HG03139 (cell line): ENCODE data around the gene ARL13B.
"Not testable (repeated sequence)": the region's sequence is repeated elsewhere in the genome, so short reads cannot be mapped to it uniquely, and the experiment has no call there.

Experiments used
- ATAC-seq: cut with Tn5 transposase; IDR thresholded peaks from one replicate; pipeline ENCODE4 v1.9.1; 2021; ENCODE audit not compliant: unreplicated experiment

The ARL13B gene

DNA sequence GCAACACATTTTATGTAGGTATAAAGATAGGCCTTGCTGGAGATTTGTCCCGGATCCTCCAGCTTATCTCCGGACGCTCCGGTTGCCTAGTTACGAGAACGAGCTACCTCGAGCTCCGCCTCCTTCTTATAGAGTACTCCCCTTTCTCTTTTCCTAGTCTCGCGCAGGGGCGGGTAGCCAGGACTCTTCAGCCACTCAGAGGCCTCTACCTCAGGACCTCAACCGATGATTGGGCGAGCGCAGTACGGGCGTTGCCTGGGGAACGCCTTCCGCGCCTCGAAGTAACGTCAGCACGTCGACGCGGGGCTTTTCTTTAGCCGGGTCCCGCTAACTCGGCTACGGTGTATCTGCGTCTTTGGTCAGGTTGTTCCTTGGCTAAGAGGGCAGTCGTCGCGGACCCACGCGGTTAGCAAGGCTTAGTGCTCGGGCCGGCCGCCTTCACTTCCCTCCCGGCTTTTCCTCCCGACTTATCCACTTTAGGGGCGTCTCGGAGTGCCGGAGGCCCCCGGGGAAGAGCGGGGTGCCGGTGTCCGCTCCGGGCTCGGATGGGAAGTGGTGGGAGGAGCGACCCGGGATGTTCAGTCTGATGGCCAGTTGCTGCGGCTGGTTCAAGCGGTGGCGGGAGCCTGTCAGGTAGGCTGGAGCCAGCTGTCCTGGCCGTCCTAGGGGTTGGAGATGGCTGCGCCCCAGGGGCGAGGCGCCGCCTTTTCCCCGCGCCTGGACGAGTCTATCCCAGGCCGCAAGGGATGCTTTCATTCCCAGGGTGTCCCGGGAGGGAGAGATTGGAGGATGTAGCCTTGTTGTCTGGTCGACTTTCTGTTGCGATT, at the start of gene ARL13B:
Gene ARL13B (plus strand): TSS at position 306 of the 827 bp plus-strand sequence. CDS start 269 bp downstream, at position 575.
- ATAC-seq: peak; percentile 100

DNA sequence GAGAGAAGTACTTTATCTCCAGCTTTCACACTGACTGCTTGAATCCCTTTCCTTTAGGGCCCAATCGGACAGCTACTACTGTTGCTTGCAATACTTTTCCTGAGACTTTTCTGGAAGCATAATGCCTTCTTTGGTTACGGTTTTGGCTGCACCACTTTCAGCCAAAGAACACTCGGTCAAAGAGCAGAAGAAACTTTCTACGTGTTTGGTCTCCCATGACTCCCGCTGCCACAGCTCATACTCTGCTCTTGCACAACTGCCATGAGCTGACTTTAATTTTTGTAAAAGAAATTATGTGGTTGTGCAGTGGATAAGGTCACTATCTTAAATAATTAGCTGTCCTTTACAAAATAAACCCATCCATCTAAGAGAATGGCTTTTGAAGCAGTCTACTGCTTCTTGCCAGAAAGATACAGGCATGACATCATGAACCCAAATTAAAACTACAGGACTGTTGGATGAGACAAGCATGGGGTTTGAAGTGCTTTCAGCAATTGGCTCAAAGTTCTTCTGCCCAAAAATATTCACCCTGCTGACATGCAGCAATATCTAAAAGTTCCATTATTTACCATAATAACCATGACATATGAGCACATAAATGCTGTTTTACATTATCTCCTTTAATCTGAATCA, 48.2 kb upstream of the ARL13B start:
- no peak for ATAC-seq

DNA sequence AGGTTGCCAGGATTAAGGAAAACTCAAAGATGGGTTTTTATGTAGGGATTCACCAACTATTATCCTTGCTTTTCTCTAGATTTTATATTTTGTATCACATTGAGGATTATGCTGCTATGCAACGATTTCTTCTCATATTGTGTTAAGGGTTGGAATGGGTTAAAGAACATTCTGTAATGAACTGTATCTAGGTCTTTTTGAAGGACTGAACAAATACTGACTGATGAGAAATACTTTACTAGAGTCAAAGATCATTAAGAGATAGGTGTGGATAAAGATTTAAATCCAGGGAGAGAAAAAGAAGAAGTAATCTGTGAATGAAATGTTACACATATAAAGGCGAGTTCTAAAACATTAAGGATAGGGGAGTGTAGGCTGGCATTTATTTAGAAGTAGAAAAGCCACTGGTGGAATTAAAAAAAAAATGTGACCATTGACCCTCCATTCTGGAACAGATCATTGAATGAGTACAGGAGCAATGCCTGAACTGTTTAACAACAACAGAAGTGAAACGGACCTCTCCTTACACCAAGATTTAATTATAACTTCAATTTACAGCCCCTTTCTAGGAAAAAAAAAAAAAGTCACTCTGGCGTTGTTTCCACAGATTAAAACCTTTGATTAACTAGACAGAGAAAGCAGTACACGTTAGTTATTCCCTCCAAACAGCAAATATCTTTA, 45.4 kb upstream of the ARL13B start:
- no peak for ATAC-seq

DNA sequence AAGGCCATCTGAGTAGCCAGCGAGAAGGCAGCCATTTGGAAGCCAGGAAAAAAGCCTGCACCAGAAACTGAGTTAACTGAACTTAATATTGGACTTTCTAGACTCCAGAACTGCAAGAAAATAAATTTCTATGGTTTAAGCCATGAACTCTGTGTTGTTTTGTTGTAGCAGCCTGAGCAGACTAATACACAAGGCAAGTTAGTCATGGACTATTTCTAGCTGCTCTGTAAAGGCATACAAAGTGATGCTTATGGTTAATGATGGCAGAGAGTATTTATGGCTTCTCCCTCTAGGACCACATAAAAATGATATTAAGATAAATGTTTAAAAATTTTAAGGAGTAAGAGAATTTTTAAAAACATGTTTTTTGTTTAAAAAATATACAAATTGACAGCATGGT, 43.4 kb upstream of the ARL13B start:
- no peak for ATAC-seq

DNA sequence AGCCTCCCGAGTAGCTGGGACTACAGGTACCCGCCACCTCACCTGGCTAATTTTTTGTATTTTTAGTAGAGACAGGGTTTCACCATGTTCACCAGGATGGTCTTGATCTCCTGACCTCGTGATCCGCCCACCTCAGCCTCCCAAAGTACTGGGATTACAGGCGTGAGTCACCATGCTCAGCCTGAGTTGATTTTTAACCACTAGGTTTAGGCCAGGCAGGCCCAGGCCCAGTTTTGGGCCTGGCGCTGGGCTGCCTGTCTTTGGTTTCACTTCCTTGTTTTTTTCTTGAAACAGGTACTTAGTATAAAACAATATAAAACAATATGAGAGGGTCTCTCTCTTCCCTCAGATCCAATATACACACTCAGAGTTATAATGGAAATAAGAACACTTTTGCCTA, 42.5 kb upstream of the ARL13B start:
- not testable (repeated sequence) for ATAC-seq

DNA sequence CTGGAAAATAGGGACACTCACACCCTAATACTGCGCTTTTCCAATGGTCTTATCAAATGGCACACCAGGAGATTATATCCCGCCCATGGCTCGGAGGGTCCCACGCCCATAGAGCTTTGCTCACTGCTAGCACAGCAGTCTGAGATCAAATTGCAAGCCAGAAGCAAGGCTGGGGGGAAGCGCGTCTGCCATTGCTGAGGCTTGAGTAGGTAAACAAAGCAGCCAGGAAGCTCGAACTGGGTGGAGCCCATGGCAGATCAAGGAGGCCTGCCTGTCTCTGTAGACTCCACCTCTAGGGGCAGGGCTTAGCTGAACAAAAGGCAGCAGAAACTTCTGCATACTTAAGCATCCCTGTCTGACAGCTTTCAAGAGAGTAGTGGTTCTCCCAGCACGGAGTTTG, 30.0 kb upstream of the ARL13B start:
- not testable (repeated sequence) for ATAC-seq

DNA sequence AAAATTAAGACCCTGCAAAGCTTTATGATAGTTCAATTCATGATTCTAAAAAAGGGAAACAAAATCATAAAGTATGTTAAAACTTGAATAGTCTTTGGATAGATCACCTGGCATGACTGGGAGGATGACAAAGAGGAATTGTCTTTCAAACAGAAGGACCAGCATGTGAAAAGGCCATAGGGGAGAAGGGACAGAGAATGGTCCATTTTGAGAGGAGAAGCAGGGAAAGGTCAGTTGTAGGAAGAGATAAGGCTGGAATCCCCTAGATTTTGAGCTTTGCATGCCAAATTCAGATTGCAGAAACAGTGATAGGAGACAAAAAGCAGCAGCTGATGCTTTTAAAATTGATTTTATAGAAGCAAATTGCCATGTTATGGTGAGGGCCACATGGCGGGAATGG, 18.9 kb upstream of the ARL13B start:
- ATAC-seq: no peak

DNA sequence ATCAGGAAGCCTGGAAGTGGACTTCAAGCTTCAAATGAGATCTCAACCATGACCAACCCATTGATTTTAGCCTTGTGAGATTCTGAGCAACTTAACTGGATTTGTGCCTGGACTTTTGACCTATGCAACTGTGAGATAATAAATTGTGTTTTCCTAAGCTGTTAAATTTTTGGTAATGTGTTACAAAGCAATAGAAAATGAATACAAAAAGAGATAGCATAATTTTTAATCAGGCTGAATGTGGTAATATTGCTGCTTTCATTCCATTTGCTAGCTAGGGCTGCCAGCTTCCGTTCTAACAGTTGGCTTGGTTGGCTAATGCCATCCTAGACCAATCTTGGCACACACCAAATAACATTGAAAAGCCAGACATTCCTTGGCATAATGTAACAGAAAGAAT, 18.5 kb upstream of the ARL13B start:
- ATAC-seq: no peak

DNA sequence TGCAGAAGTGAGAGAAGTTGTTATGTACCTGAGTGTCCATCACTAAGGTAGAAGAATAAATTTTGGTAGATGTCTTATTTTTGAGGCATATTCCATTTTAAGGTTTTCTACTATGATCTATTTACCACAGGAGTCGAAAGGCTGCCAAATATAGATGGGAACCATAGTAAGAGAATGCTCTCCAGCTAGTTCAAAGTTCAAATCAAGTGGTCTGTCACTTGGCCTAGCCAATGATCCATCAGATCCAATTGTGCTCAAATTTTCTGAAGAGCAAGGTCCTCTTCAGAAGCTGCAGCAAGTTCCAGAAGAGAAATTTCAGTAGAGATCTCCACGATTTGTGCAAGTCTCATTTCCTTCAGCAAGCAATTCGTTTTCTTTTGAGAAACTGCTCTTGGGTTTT, 17.2 kb upstream of the ARL13B start:
- no peak for ATAC-seq

DNA sequence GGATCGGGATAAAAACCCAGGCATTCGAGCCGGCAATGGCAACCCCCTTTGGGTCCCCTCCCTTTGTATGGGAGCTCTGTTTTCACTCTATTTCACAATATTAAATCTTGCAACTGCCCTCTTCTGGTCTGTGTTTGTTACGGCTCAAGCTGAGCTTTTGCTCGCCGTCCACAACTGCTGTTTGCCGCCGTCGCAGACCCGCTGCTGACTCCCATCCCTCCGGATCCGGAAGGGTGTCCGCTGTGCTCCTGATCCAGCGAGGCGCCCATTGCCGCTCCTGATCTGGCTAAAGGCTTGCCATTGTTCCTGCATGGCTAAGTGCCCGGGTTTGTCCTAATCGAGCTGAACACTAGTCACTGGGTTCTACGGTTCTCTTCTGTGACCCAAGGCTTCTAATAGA, 14.8 kb upstream of the ARL13B start:
- not testable (repeated sequence) for ATAC-seq

DNA sequence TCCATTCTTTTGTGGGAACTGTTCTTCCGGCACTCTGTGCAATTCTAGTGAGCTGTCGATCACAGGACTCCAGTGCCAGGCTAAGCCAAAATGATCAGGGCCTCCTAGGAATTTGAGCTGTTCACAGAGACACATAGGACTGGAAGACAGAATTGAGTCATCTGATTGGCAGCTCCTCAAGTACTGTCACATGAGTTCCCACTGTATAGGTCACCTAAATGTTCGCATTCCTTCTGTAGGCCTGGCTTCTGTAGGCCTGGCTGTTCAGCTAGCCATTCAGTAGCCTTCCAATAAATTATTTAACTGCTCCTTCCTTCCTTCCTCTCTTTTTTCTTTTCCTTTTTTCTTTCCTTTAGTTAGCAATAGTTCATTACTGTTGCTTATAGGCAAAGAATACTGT, 10.5 kb upstream of the ARL13B start:
- no peak for ATAC-seq

DNA sequence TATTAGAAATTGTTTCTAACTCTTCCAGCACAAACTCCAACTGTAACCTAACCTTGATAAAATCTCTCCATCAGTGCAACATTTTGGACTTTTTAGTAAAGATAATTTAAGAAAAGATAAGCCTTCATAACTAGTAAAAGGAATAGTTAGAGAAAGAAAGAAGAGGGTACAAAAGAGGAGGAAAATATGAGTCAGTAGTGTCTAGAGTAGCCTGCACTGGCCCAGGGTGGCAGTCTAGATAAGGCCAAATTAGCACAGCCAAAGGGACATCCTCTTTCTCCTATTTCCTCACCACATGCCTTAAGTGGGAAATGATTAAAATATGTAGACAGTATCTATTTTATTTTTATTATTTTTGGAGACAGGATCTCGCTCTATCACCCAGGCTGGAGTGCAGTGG, 10.0 kb upstream of the ARL13B start:
- ATAC-seq: no peak

DNA sequence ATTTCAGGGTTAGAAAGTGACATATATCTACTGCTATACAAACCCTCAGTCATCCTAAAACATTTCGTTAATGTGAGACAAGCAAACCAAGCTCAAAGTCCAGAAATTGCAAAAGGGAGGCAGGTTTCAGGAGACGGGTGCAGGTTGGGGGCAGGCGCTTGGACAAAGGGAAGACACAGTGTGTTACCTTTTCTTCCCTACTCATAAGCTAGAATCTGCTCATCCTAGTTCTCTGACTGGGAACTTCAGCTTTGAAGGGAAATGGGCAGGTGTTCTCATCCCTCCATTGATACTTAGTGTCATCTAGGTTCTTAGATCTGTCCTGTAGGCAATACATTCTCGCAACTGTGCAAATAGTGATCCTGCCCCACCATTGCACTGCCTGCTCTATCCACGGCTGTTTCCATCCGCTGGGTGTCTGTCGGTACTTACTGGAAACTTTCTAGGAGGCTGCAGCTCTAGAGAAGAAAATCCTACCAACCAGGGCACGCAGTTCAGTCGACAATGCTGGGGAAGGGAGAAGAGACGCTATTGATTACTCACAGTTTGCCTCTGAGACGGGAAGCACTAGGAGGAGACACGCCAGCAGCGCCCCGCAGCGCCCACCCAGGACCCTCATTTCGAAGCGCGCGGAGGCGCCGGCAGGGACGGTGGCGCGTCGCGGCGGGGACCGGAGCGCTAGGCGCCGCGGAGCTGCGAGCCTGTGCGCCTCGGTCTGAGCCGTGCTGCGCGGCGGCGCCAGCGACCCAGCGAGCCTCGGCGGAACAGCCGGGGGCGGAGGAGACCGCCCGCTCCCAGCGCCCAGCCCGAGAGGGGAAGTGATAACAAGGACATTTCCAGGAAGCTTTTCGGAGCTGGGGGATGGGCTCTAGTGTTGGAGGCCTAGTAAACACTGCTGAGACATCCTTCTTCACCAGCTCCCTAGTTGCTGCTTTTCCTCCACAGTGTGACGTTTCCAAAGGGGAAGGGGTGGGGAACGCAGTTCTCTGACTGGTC, 6.5 kb upstream of the ARL13B start, which contains the start of gene PROS1:
Gene PROS1 (minus strand): TSS at position 766 of the 996 bp plus-strand sequence. CDS start 147 bp downstream, at position 619.
- peak; percentile 82 for ATAC-seq

DNA sequence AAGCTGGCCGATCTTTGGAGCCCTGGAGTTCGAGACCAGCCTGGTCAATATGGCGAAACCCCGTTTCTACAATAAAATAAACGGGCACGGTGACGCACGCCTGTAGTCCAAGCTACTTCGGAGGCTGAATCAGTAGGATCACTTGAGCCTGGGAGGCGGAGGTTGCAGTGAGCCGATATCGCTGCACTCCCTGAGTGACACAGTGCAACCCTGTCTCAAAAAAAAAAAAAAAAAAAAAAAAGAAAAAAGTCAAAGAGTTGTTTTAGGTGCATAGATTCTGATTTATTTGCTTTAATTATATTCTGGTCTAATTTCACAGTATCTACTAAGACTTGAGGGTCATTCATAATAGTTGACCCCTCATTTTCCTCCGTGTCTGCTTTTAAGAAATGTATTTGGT, 1.7 kb downstream of the ARL13B start:
- no peak for ATAC-seq

DNA sequence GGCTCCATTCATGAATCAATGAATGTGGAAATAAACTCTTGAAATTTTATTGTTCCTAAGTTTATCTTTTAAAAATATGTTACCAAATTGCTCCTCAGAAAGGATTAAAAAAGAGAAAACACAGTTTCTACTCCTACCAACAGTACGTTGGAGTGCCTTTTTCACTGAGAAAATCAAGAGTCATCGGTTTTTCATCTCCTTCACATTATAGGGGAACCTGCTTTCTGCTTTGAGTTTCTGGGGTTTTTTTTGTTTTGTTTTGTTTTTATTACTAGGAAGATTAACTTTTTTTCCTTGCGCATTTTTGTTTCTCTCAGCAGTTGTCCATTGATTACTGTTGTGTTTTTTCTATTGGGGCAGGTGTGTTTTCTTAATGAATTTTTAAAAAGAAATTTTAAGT, 3.5 kb downstream of the ARL13B start:
- ATAC-seq: no peak

DNA sequence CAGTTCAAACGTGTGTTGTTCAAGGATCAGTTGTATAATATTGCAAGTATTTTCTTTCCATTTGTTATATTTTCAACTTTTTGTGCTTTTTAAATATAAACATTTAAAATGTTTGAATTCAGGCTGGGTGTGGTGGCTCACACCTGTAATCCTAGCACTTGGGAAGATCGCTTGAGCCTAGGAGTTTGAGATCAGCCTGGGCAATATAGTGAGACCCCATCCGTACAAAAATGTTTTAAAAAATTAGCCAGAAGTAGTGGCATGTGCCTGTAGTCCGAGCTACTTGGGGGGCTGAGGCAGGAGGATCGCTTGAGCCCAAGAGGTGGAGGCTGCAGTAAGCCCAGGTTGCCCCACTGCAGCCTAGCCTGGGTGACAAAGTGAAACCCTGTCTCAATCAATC, 4.7 kb downstream of the ARL13B start:
- ATAC-seq: no peak

DNA sequence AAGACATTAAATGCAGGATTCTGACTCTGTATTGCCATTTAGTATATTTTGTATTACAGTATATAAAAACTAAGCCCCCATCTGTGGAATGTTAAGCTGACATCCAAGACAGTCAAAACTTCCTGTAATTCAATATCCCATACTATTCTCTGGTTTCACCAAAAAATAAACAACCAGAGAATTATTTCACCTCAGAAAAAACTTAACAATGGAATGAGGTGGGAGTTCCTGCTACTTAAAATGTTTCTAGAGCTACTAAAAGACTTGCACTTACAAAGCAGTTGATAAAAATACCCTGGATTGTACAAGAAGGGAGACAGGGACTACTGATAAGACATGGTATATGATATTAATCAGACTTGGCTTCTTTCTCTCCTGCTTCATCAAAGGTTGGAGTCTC, 8.3 kb downstream of the ARL13B start:
- no peak for ATAC-seq

DNA sequence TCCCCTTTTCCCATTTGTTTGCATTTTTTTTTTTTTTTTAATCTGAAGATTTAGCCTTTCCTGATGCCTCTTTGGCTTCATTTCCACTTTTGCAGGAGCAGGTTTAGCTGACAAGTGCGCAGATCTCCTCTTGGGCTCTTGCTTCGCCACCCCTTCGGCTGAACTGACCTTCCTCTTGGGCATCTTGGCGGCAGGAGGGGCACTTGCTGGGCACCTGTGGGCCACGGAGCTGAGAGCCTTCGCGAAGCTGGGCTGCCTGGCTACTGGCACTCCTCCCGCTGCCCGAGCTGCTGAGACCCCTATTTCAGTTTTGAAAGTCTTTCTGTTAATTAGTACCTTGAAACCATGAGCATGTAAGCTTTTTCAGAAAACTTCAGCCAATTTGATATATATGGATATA, 8.8 kb downstream of the ARL13B start:
- no peak for ATAC-seq

DNA sequence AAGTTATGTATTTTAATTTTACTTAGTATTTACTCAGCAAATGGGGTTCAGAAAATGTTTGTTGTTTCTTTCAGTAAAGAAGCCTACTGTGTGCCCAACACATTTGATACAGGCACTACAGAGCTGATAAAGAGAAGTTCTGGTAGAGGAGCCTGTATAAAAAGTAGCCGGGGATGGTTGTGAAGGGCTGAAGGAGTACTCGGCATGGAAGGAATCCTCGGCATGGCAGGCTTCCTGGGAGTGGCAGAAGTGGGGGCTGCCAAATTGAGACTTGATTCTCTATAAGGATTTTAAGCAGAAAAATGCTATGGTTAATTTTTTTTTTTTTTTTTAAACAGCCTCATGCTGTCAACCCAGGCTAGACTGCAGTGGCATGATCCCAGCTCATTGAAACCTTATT, 9.3 kb downstream of the ARL13B start:
- no peak for ATAC-seq

DNA sequence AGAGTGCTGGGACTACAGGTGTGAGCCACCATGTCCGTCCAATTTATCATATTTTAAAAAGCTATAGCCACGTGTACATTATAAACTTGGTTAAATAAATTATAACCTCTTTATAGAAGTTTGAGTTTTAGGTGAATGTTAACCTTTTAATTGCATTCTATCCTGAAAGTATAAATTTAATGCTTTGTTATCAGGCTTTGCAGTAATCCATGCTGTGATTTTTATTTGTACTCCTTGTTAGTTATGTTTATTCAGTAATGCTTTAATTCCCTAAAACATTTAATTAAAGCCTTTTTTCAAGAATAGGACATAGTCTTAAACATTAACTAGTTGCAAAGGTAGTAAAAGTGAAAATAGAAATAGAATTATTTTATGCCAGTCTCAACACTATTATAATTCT, 11.7 kb downstream of the ARL13B start:
- ATAC-seq: no peak

DNA sequence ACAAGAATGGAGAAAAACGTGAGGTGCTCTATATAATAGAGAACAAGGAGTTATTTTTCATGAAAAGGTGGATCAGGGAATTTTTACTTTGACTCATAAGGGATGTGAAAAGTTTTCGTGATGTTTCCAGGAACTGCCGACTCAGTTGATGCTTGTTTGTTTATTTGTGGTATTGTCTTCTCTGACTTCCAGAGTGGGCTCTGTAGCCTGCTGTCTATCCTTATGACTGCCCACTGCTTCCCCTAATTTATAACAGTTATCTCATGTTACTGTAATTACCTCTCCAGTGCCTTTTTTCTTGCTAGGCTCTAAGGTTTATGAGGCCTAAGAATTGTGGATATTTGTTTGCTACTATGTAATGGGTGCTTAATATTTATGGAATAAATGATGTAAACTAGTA, 12.3 kb downstream of the ARL13B start:
- no peak for ATAC-seq
